IPS-20b (cell line): Measurements from ENCODE around the gene DRC1.
"Not testable (repeated sequence)": the region's sequence is repeated elsewhere in the genome, so short reads cannot be mapped to it uniquely, and the experiment has no call there.

Source experiments
- H3K27ac ChIP-seq: one replicate; pipeline ENCODE4 v1.5.1; 2013; ENCODE audit warnings: low read length
- H3K27me3 ChIP-seq: 2 replicates; pipeline ENCODE4 v1.6.1; 2013; ENCODE audit warnings: mild to moderate bottlenecking, low read length, inconsistent platforms; ENCODE audit not compliant: insufficient read depth
- H3K36me3 ChIP-seq: 2 replicates; pipeline ENCODE4 v1.6.1; 2013; ENCODE audit warnings: low read depth, mild to moderate bottlenecking, inconsistent platforms, low read length, moderate library complexity; ENCODE audit not compliant: insufficient read depth
- H3K4me1 ChIP-seq: 2 replicates; pipeline ENCODE4 v1.6.1; 2013; ENCODE audit warnings: mild to moderate bottlenecking, control low read depth, inconsistent platforms, low read length, moderate library complexity; ENCODE audit not compliant: insufficient read depth
- H3K4me3 ChIP-seq: 2 replicates; pipeline ENCODE4 v1.5.1; 2013; ENCODE audit warnings: mild to moderate bottlenecking, low read length, inconsistent platforms
- H3K9ac ChIP-seq: 2 replicates; pipeline ENCODE4 v1.6.1; 2013; ENCODE audit warnings: low read depth, mild to moderate bottlenecking, inconsistent platforms, low read length, moderate library complexity
- H3K9me3 ChIP-seq: 2 replicates; pipeline ENCODE4 v1.6.1; 2013; ENCODE audit warnings: mild to moderate bottlenecking, low read depth, low read length, inconsistent platforms; ENCODE audit not compliant: insufficient read depth

Gene DRC1

GRCh38 chr2:26468544-26468943 lies 66.8 kb downstream of the DRC1 start:
- not testable (repeated sequence) for H3K9ac ChIP-seq, H3K27me3 ChIP-seq, H3K27ac ChIP-seq, H3K36me3 ChIP-seq, H3K4me1 ChIP-seq, H3K4me3 ChIP-seq, H3K9me3 ChIP-seq

GRCh38 chr2:26469092-26469710 lies 67.5 kb downstream of the DRC1 start:
- no peak overlapping the region for H3K4me3 ChIP-seq
- H3K36me3 ChIP-seq, result no peaks in the 10 kb centered on the region
- no peaks in the 10 kb centered on the region for H3K27me3 ChIP-seq
- no peaks in the 10 kb centered on the region; the same call in 1 of the 2 replicates for H3K9me3 ChIP-seq
- no peaks in the 10 kb centered on the region for H3K4me1 ChIP-seq
- no peak overlapping the region for H3K27ac ChIP-seq
- no peak overlapping the region for H3K9ac ChIP-seq

GRCh38 chr2:26469955-26470354 lies 68.2 kb downstream of the DRC1 start:
- Histone ChIP-seq H3K4me1 (no peaks in the 10 kb centered on the region), H3K27ac (no peak overlapping the region)

DNA sequence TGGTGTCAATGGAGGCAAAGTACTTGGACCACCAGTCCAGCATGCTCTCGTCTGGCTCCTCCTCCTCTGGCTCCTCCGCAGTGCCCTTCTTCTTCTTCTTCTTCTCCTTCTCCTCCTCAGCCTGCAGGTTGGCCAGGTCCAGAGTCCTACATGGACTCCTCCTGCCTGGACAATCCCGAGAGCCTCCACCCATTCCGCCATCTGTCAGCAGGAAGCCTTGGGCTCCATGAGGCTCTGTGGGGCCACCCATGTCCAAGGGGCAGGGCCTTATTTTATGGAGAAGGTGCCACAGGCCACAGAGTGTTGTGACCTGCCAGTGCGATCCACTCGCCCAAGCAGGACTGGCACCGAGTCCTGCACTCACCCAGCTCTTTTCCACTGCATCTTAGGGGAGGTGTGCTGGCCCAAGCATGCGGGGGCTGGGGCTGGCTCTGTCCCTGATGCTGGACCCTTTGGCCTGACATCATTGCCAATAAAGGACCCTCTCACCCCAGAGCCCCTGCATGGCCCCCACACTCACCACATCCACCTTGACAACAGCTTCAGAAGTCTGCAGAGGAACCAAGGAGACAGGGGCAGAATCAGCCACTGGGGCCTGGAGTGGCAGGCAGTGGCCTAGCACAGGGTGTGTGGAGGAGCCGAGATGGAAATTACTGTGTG lies 69.0 kb downstream of the DRC1 start:
- no peak overlapping the region for H3K9ac ChIP-seq
- H3K27me3 ChIP-seq, result no peaks in the 10 kb centered on the region
- no peak overlapping the region for H3K27ac ChIP-seq
- H3K4me1 ChIP-seq, result no peaks in the 10 kb centered on the region
- H3K36me3 ChIP-seq, result no peaks in the 10 kb centered on the region
- no peaks in the 10 kb centered on the region; the same call in 1 of the 2 replicates for H3K9me3 ChIP-seq
- no peak overlapping the region for H3K4me3 ChIP-seq

More at GRCh38 chr2:26469955-26470354, 68.2 kb downstream of the DRC1 start:
- Histone ChIP-seq H3K4me3 (no peak overlapping the region), H3K36me3 (no peaks in the 10 kb centered on the region), H3K9me3 (no peaks in the 10 kb centered on the region; the same call in 1 of the 2 replicates), H3K9ac (no peak overlapping the region), H3K27me3 (no peaks in the 10 kb centered on the region)

DNA sequence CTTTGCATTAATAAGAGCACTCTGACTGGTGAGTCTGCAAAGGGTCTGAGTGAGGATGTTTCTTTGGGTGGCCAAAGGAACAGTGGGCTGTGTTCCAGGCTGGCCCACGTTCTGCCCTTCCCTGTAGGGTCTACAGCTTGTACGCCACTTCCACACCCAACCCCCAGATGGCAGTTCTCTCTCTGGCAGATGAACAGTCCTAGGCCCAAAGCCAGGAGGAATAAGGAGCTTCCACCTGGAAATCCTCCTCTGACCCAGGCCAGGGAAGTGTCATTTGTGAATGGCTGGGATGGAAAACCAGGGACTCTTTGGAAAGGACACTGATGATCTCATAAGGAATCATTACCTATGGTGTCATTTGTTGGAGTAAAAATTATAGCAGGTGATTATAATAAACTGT lies 69.6 kb downstream of the DRC1 start:
- H3K4me3 ChIP-seq, result no peak overlapping the region
- no peak overlapping the region for H3K27ac ChIP-seq
- no peaks in the 10 kb centered on the region for H3K36me3 ChIP-seq
- no peak overlapping the region for H3K9ac ChIP-seq
- no peaks in the 10 kb centered on the region; the same call in 1 of the 2 replicates for H3K9me3 ChIP-seq
- no peaks in the 10 kb centered on the region for H3K4me1 ChIP-seq
- no peaks in the 10 kb centered on the region for H3K27me3 ChIP-seq

DNA sequence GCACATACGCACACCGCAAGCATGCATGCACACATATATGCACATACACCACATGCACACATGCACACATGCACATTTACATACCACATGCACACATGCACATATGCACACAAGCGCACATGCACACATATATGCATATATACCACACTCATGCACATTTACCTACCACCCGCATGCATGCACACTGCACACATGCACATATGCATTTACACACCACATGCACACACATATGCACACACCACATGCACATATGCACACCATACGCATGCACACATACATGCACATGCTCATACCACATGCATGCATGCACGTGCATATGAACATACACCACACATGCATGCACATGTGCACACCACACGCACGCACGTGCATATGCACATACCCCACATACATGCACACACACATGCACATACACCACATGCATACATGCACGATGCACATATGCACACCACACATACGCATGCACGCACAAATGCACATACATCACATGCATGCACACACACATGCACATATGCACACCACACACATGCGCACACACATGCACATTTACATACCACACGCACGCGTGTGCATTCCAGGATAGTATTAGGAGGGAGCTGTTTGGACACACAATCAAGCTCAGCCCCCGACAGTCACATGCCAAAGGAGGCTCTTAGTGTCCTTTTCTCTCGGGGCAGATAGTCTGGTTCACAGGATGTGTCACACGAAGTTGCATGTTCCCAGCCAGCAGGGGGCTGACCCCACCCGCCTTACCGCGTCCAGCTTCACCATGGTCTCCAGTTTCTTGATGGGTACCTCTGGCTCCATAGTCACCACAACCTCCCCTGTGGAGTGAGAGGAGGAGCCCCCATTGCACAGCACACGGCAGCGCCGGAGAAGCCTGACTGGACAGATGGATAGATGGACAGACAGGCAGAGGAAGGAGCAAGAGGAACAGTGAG lies 70.3 kb downstream of the DRC1 start:
- H3K4me3 ChIP-seq, result no peak overlapping the region
- no peaks in the 10 kb centered on the region for H3K4me1 ChIP-seq
- H3K27ac ChIP-seq, result no peak overlapping the region
- no peak overlapping the region for H3K9ac ChIP-seq
- H3K9me3 ChIP-seq, result no peaks in the 10 kb centered on the region; the same call in 1 of the 2 replicates
- H3K36me3 ChIP-seq, result no peaks in the 10 kb centered on the region
- H3K27me3 ChIP-seq, result no peaks in the 10 kb centered on the region

DNA sequence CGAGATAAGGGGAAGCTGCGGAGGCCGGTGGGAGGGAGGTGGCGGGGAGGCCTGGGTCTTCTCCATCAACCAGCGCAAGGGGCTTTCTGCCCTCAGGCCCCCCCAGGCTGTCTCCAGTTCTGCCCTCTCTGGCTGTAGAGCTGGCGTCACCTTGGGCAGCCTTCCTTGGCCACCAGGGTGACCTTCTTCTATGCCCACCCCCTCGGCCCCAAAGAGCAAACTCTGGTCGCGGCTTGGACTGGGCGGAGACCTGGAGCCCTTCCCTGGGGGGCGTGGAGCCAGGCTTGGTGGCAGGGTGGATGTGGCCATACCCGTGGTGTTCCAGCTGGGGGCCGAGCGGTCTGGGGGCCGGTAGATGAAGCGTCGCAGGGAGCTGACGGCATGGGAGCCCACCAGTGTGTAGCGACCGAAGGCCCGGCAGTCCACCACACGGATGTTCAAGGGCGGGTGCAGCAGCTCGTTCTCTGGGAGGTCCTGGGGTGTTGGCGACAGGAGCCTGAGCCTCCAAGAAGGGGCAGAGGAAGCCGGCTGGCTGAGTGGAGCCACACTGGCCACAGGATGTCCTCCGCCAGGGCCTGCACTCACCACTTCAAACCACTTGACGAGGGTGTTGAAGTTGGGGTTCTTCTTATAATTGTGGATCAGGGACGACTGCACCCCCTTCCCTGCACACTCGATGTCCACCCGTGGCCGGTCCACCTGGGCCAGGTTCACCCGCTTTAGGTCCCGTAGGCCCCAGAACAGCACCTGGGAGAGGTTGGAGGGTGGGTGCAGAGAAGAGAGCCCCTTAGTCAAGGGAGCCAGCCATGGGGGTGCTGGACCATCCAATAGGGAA lies 71.3 kb downstream of the DRC1 start:
- Histone ChIP-seq H3K36me3 (no peaks in the 10 kb centered on the region), H3K27ac (no peak overlapping the region), H3K27me3 (no peaks in the 10 kb centered on the region), H3K4me1 (no peaks in the 10 kb centered on the region), H3K9ac (no peak overlapping the region), H3K9me3 (no peaks in the 10 kb centered on the region; the same call in 1 of the 2 replicates), H3K4me3 (no peak overlapping the region)

GRCh38 chr2:26473796-26474195 lies 72.1 kb downstream of the DRC1 start:
- Histone ChIP-seq H3K4me1 (no peaks in the 10 kb centered on the region), H3K27ac (no peak overlapping the region), H3K27me3 (no peaks in the 10 kb centered on the region), H3K9me3 (no peaks in the 10 kb centered on the region; the same call in 1 of the 2 replicates), H3K4me3 (no peak overlapping the region), H3K36me3 (no peaks in the 10 kb centered on the region), H3K9ac (no peak overlapping the region)

GRCh38 chr2:26474261-26474785 lies 72.6 kb downstream of the DRC1 start:
- Histone ChIP-seq H3K9me3 (no peaks in the 10 kb centered on the region; the same call in 1 of the 2 replicates), H3K9ac (no peak overlapping the region), H3K36me3 (no peaks in the 10 kb centered on the region), H3K27ac (no peak overlapping the region), H3K27me3 (no peaks in the 10 kb centered on the region), H3K4me3 (no peak overlapping the region), H3K4me1 (no peaks in the 10 kb centered on the region)

- Histone ChIP-seq H3K36me3 (no peaks in the 10 kb centered on the region), H3K4me3 (no peak overlapping the region), H3K9ac (no peak overlapping the region), H3K9me3 (no peaks in the 10 kb centered on the region), H3K4me1 (no peaks in the 10 kb centered on the region), H3K27ac (no peak overlapping the region), H3K27me3 (no peaks in the 10 kb centered on the region)
Measured at GRCh38 chr2:26475037-26475436, 73.3 kb downstream of the DRC1 start.
